ENCODE measurements around the gene NLRX1. TPM values are rescaled to one million over a fixed set of nuclear protein-coding genes. Genes with fewer than 3 reads are reported as not detected.

NLRX1 gene
- total RNA-seq, 1 experiment from 2014 or later, result 7.5 TPM

- H3K9ac ChIP-seq (ENCODE audit: low read length), result no peak overlapping the region
- no peak overlapping the region for H3K27ac ChIP-seq (ENCODE audit: low read length)
- no peak overlapping the region for H2AFZ ChIP-seq (ENCODE audit: low read length)
- H3K9me3 ChIP-seq (ENCODE audit: low read length), result no peaks in the 10 kb centered on the region
- H3K4me3 ChIP-seq (ENCODE audit: low read length), result no peak overlapping the region
- H3K4me1 ChIP-seq (ENCODE audit: low read length), result no peaks in the 10 kb centered on the region
- peaks cover 79% of the 10 kb centered on the region for H3K79me2 ChIP-seq (ENCODE audit: low read length)
- no peak overlapping the region for H3K4me2 ChIP-seq (ENCODE audit: low read depth, low read length, poor library complexity, severe bottlenecking)
- no peaks in the 10 kb centered on the region for H3K9me2 ChIP-seq (replicated peaks; ENCODE audit: insufficient read depth, low read length)
- H4K20me1 ChIP-seq (ENCODE audit: insufficient read depth, low read depth, low read length), result no peaks in the 10 kb centered on the region
- no peaks in the 10 kb centered on the region for H3K27me3 ChIP-seq (ENCODE audit: low read length)
- DNase-seq, result no peak
- H3K36me3 ChIP-seq (ENCODE audit: insufficient read depth, low read length), result peaks cover 3% of the 10 kb centered on the region; the same call in 1 of the 2 replicates
Observed at GRCh38 chr11:119229741-119230140, 61.2 kb downstream of the NLRX1 start.

Other genes with a start within 250 kb of the NLRX1 start
- gene BCL9L, start 242.8 kb upstream of the NLRX1 start, total RNA-seq (2014; rRNA removed; shearing (Covaris generic); ENCODE audit: low replicate concordance), result 0.18 and 0.56 TPM in 2 replicates
- gene UPK2, start 212.4 kb upstream of the NLRX1 start, total RNA-seq (2014; rRNA removed; shearing (Covaris generic); ENCODE audit: low replicate concordance), result not detected in 2 replicates
- gene FOXR1, start 197.0 kb upstream of the NLRX1 start, total RNA-seq (2014; rRNA removed; shearing (Covaris generic); ENCODE audit: low replicate concordance), result not detected in 2 replicates
- 14.2 and 25.0 TPM in 2 replicates for gene CENATAC, start 170.6 kb upstream of the NLRX1 start, total RNA-seq (2014; rRNA removed; shearing (Covaris generic); ENCODE audit: low replicate concordance)
- gene RPS25, start 150.4 kb upstream of the NLRX1 start, total RNA-seq (2014; rRNA removed; shearing (Covaris generic); ENCODE audit: low replicate concordance), result 547 and 607 TPM in 2 replicates
- 26.3 and 33.0 TPM in 2 replicates for gene TRAPPC4, start 150.0 kb upstream of the NLRX1 start, total RNA-seq (2014; rRNA removed; shearing (Covaris generic); ENCODE audit: low replicate concordance)
- gene SLC37A4, start 137.8 kb upstream of the NLRX1 start, total RNA-seq (2014; rRNA removed; shearing (Covaris generic); ENCODE audit: low replicate concordance), result 4.7 and 7.4 TPM in 2 replicates
- 27.3 and 32.5 TPM in 2 replicates for gene HYOU1, start 111.5 kb upstream of the NLRX1 start, total RNA-seq (2014; rRNA removed; shearing (Covaris generic); ENCODE audit: low replicate concordance)
- 19.2 and 25.5 TPM in 2 replicates for gene VPS11, start 100.9 kb upstream of the NLRX1 start, total RNA-seq (2014; rRNA removed; shearing (Covaris generic); ENCODE audit: low replicate concordance)
- 7.5 and 12.7 TPM in 2 replicates for gene HMBS, start 83.8 kb upstream of the NLRX1 start, total RNA-seq (2014; rRNA removed; shearing (Covaris generic); ENCODE audit: low replicate concordance)
- 10.0 and 27.3 TPM in 2 replicates for gene DPAGT1, start 66.9 kb upstream of the NLRX1 start, total RNA-seq (2014; rRNA removed; shearing (Covaris generic); ENCODE audit: low replicate concordance)
- 10.1 and 11.9 TPM in 2 replicates for gene C2CD2L, start 61.4 kb upstream of the NLRX1 start, total RNA-seq (2014; rRNA removed; shearing (Covaris generic); ENCODE audit: low replicate concordance)
- 16.3 and 22.4 TPM in 2 replicates for gene HINFP, start 47.1 kb upstream of the NLRX1 start, total RNA-seq (2014; rRNA removed; shearing (Covaris generic); ENCODE audit: low replicate concordance)
- not detected in 2 replicates for gene ABCG4, start 19.7 kb upstream of the NLRX1 start, total RNA-seq (2014; rRNA removed; shearing (Covaris generic); ENCODE audit: low replicate concordance)
- gene NHERF4, start 16.8 kb downstream of the NLRX1 start, total RNA-seq (2014; rRNA removed; shearing (Covaris generic); ENCODE audit: low replicate concordance), result not detected in 2 replicates
- gene CBL, start 37.6 kb downstream of the NLRX1 start, total RNA-seq (2014; rRNA removed; shearing (Covaris generic); ENCODE audit: low replicate concordance), result 18.0 and 34.0 TPM in 2 replicates
- gene MCAM, start 148.4 kb downstream of the NLRX1 start, total RNA-seq (2014; rRNA removed; shearing (Covaris generic); ENCODE audit: low replicate concordance), result 2.0 and 2.1 TPM in 2 replicates
- gene RNF26, start 165.8 kb downstream of the NLRX1 start, total RNA-seq (2014; rRNA removed; shearing (Covaris generic); ENCODE audit: low replicate concordance), result 3.9 and 8.8 TPM in 2 replicates
- gene C1QTNF5, start 172.2 kb downstream of the NLRX1 start, total RNA-seq (2014; rRNA removed; shearing (Covaris generic); ENCODE audit: low replicate concordance), result not detected in 2 replicates
- gene MFRP, start 178.0 kb downstream of the NLRX1 start, total RNA-seq (2014; rRNA removed; shearing (Covaris generic); ENCODE audit: low replicate concordance), result not detected in 2 replicates
- 15.4 and 16.9 TPM in 2 replicates for gene USP2, start 213.0 kb downstream of the NLRX1 start, total RNA-seq (2014; rRNA removed; shearing (Covaris generic); ENCODE audit: low replicate concordance)